Kidney capillary endothelial cell (primary cell): ENCODE data around the gene KIRREL1.
"Not testable (repeated sequence)": the region's sequence is repeated elsewhere in the genome, so short reads cannot be mapped to it uniquely, and the experiment has no call there.

Source experiments
- DNase-seq: peaks from one replicate; pipeline ENCODE4 v3.0.0-alpha.2; 2018; ENCODE audit warnings: low spot score

KIRREL1 gene

DNA sequence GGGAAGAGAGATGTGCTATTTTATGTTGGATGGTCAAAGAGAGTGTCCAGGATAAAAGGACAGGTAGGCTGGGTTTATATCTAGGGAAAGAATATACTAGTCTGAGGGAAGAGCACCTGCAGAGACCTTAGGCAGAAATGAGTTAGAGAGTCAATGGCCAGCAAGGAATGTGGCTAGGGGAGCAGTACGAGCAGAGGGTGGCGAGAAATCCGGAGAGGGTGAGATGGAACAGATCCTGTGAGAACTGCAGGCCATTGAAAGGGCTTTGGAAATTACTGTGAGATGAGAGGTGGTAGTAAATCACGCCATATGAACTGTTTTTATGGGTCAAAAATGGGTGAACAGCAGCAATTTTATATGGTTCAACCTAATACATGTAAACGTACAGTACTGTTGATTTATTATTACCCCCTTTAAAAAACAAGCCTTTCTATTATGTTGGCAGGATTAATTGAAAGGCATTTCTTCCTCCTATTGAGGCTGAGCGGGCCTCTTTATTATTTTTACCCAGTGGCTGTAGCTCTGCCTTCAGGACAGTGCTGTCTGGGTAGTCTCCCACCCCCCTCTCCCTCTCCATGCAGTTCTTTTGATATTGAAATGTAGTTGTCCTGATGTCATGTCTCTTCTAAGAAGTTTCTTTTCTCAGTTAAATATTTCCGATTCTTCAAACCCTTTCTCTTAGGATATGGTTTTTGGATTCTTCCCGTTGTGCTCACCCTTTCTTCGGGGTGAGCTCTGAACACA is 112.1 kb downstream of the KIRREL1 start:
- DNase-seq = no peak

GRCh38 chr1:158107916-158108315 is 114.5 kb downstream of the KIRREL1 start:
- DNase-seq = no peak

DNA sequence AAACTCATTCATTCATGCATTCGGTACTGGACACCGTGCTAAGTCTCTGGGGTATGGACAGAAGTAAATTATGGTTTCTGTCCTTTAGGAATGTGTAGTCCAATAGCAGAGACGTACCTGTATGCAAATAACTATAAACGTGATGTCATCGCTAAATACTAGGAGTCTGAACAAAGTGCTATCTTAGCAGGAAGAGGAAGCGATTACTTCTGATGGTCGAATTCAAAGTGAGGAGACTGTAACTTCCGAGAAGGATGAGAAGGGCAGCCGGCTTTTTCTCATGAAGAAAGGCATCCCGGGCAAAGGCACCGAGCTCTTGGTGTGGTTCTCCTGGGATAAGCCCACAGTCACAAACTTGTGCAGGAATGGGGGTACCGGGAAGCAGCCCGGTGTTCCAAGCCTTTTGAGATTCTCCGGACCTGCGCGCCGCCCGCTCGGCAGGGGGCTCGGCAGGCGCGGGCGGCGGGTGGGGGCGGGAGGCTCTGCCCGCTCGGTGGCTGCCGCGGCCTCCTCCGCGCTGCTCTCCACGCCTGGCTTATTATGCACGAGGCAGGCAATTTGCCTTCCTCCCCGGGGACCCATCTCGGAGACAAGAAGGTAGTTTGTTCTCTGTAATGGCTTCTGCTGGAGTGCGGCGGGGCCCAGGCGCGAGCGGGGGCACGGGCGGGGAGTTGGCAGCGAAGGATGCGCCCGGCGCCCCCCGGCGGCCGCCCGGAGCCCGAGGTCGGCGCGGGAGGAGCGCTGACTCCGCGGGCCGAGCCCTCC is 119.7 kb downstream of the KIRREL1 start:
- DNase-seq = peak; percentile 7

GRCh38 chr1:158113759-158114127 is 120.3 kb downstream of the KIRREL1 start:
- no peak for DNase-seq

- DNase-seq = no peak
Observed at GRCh38 chr1:158115126-158115525, 121.7 kb downstream of the KIRREL1 start.

DNA sequence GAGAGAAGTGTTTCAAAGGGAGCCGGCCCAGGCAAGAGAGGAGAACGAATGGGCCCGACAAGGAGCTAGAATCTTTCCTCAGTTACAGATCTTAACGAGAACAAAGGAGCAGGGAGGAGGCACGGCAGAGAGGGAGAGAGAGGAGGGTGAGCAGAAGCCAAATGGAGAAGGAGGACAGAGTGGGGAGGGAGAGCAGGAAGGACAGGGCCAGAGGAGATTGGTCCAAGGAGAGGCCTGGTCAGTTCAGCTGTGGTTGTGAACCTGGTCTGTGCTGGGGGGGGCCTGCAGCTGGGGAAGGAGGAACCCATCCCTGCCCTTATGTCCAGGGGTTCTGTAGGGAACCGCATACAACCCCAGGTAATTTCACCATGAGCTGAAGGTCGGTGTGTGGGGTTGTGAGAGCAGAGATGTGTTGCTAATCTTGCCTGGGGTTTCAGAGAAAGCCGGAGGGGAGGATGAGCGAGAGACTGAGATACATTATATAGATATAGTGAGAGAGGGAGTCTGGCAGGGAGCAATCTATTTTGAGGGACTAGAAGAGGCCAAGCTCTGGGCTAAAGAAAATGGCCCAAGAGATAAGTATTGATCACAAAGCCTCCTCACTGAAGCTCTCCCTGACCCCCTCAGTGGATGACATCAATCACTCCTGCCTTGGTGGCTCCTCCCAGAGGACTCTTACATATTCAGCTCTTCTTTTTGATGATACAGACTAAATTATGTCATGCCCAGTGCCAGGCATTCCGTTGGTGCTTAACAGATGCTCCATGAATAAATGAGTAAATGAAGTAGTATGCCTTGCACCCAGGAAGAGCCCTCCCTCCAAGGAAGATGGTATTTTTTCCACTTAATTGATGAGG is 123.1 kb downstream of the KIRREL1 start:
- DNase-seq = no peak

GRCh38 chr1:158117854-158118704 is 124.6 kb downstream of the KIRREL1 start:
- peak; percentile 20 for DNase-seq

DNA sequence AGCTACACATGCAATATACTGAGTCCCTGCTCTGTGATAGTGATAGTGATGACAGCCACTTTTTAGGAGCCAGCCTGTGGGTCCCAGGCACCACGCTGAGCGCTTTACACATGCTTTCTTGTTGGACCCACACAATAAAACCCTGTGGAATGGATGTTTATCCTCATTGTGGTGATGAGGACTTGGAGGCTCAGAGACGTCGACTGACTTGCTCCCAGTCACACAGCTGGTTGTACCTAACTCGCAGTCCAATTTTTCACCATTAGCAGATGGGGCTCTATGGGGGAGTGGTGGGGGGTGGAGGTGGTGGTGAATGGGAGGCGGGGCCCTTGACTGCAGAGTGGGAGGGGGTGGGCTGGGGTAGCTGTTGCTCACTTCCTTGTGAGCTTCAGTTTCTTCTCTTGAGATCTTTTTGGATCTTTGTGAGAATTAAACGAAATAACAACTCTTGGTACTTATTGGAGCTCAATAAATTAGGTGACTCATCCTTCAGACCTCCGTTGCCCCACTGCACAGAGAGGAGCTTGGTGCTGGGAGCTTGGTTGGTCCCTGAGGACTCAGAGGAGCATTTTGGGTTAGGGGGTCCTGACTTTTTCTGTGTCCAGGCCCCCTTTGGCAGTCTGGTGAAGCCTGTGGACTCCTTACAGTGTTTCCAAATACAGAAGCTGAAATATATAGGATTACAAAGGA is 125.4 kb downstream of the KIRREL1 start:
- no peak for DNase-seq

GRCh38 chr1:158119976-158120653 is 126.7 kb downstream of the KIRREL1 start:
- DNase-seq = no peak

- peak; percentile 46 for DNase-seq
Observed at GRCh38 chr1:158121604-158122254, 128.3 kb downstream of the KIRREL1 start.

- DNase-seq = no peak
Observed at GRCh38 chr1:158122833-158123388, 129.5 kb downstream of the KIRREL1 start.

GRCh38 chr1:158124034-158124433 is 130.6 kb downstream of the KIRREL1 start:
- DNase-seq = no peak

DNA sequence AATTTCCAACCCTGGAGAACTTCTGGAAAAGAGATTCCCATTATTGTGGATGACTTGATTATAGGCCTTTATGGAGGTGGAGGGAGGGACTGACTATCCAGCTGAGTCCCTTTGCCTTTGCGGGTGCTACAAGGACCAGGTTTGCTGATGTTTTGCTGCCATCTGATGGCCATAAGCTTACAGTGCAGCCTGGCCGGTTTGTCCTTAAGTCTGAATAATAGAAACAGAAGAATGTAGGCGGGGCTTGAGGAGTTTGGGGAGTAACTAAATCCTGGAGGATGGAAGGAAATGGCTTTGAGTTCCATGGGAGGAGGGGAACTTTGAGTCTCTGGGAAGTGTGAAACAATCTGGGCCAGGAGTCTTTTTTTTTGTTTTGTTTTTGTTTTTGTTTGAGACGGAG is 131.6 kb downstream of the KIRREL1 start:
- DNase-seq = peak; percentile 82

DNA sequence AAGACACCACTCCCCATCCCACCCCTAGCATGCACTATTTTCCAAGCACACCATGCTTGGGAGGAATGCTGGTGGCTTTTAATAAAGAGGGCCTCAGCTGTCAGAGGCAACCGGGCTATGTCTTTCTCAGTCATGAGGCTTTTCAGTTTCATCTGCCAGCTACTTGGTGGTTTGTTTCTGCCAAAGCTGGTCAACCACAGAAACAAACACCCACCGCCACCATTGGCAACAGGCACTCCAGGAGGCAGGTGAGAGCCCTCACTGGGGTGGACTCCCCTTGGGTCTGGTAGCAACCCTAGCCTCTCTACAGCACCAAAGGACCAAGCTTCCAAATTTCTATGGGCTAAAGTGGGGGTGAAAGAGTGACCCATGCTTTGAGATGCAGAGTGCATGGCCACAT is 133.0 kb downstream of the KIRREL1 start:
- no peak for DNase-seq

DNA sequence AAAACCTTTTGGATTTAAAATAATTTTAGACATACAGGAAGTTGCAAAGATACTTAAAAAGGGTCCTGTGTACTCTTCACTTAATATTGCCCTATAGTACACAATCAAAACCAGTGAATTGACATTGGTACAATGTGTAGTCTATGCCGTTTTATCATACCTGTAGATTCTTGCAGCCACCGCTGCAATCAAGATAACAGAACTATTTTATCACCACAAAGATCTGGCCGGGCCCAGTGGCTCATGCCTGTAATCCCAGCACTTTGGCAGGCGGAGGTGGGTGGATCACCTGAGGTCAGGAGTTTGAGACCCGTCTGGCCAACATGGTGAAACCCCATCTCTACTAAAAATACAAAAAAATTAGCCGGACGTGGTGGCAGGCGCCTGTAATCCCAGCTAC is 135.1 kb downstream of the KIRREL1 start:
- not testable (repeated sequence) for DNase-seq

GRCh38 chr1:158131217-158131616 is 137.8 kb downstream of the KIRREL1 start:
- no peak for DNase-seq

- no peak for DNase-seq
Observed at GRCh38 chr1:158140764-158141192, 147.3 kb downstream of the KIRREL1 start.

GRCh38 chr1:158145173-158145719 is 151.8 kb downstream of the KIRREL1 start:
- no peak for DNase-seq

DNA sequence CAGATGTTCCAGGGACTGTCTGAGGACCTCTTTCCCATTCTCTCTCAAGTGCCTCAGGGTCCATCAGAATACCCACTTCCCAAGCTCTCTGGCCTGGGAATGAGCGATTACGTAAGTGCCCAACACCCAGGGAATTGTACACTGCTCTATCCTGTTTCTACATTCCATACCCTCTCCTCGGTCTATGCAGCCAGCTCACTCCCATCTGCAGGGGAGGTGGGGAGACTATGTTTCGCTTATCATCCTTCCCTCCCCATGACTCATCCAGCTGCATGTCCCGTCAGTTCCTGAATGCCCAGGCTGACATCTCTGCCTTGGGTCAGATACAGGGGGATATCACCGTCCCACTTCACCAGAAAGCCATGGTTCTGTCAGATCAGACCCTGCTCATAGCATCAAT is 152.7 kb downstream of the KIRREL1 start:
- no peak for DNase-seq
